Keratinocyte (primary cell): ENCODE data around the gene RORB. TPM values are rescaled to one million over a fixed set of nuclear protein-coding genes. Genes with fewer than 3 reads are reported as not detected.

Source experiments
- DNase-seq: peaks from one replicate; pipeline ENCODE4 v3.0.0-alpha.2; 2011; ENCODE audit warnings: low read depth, missing footprints, low spot score
- FAIRE-seq: peaks from 2 replicates; lab custom pipeline; 2011; peaks lifted over from hg19 to GRCh38; lab: Jason Lieb, UNC
- H2AFZ ChIP-seq: 2 replicates; pipeline ENCODE4 v1.6.0; 2012; ENCODE audit warnings: low read length, control low read depth, inconsistent platforms; ENCODE audit not compliant: control insufficient read depth
- H3K27ac ChIP-seq: 2 replicates; pipeline ENCODE4 v1.5.1; 2011; ENCODE audit warnings: low read length; ENCODE audit not compliant: control insufficient read depth, insufficient read depth
- H3K27me3 ChIP-seq: 3 replicates; pipeline ENCODE4 v1.6.0; 2011; ENCODE audit warnings: low read length; ENCODE audit not compliant: control insufficient read depth, insufficient read depth; ENCODE audit errors: extremely low read depth
- H3K36me3 ChIP-seq, 2 experiments: 2 replicates in 1 of 2; 3 replicates in 1 of 2; pipeline ENCODE4 v1.5.1; 2011; ENCODE audit warnings: low read length in 2 of 2, mild to moderate bottlenecking in 1 of 2; ENCODE audit not compliant: control insufficient read depth in 2 of 2, insufficient read depth in 2 of 2; ENCODE audit errors: extremely low read depth in 1 of 2
- H3K4me1 ChIP-seq: 3 replicates; pipeline ENCODE4 v1.5.1; 2011; ENCODE audit warnings: low read length; ENCODE audit not compliant: control insufficient read depth, insufficient read depth; ENCODE audit errors: extremely low read depth
- H3K4me2 ChIP-seq: 3 replicates; pipeline ENCODE4 v1.6.0; 2011; ENCODE audit warnings: low read depth, low read length; ENCODE audit not compliant: control insufficient read depth, insufficient read depth; ENCODE audit errors: extremely low read depth
- H3K4me3 ChIP-seq, 3 experiments: fragments of 200-600 bp in 1 of 3; sonication (generic) in 1 of 3; 2 replicates in 2 of 3; 3 replicates in 1 of 3; pipeline ENCODE4 v1.5.1; 2011 to 2016; ENCODE audit warnings: low read length in 3 of 3, mild to moderate bottlenecking in 3 of 3, control low read depth in 2 of 3, inconsistent platforms in 1 of 3, low read depth in 1 of 3, mixed read lengths in 1 of 3, mixed run types in 1 of 3, moderate library complexity in 1 of 3; ENCODE audit not compliant: control insufficient read depth in 2 of 3, insufficient read depth in 2 of 3; ENCODE audit errors: extremely low read depth in 1 of 3
- H3K79me2 ChIP-seq: 2 replicates; pipeline ENCODE4 v1.6.0; 2012; ENCODE audit warnings: low read length; ENCODE audit not compliant: control insufficient read depth, insufficient read depth
- H3K9ac ChIP-seq: 3 replicates; pipeline ENCODE4 v1.6.0; 2011; ENCODE audit warnings: low read length; ENCODE audit not compliant: control insufficient read depth, insufficient read depth; ENCODE audit errors: extremely low read depth
- H3K9me1 ChIP-seq: 3 replicates; pipeline ENCODE4 v1.6.0; 2011; ENCODE audit warnings: low read length; ENCODE audit not compliant: control insufficient read depth, insufficient read depth; ENCODE audit errors: extremely low read depth
- H3K9me3 ChIP-seq: 2 replicates; pipeline ENCODE4 v1.5.1; 2012; ENCODE audit warnings: low read depth, low read length; ENCODE audit not compliant: control insufficient read depth
- H4K20me1 ChIP-seq: 3 replicates; pipeline ENCODE4 v1.6.0; 2011; ENCODE audit warnings: low read length; ENCODE audit not compliant: control insufficient read depth, insufficient read depth; ENCODE audit errors: extremely low read depth
- EZH2 ChIP-seq: IDR thresholded peaks from one replicate; pipeline ENCODE4 v1.6.1; 2012; ENCODE audit warnings: inconsistent platforms, mild to moderate bottlenecking, low read length, moderate library complexity
- dilution Hi-C: fragments of 300-500 bp; cut with MboI; formaldehyde crosslinking; loops from one replicate; pipeline ENCODE4 v1.7.0; 2020; ENCODE audit warnings: low sequenced_read_pairs; ENCODE audit not compliant: extremely low pct_ligation_motif_present
- polyA plus RNA-seq, 5 experiments: library from polyadenylated mRNA; depleted of rRNA in 3 of 5; stranded (reverse) in 3 of 5; stranded (forward) in 1 of 5; unstranded in 1 of 5; fragments of >200 nt; gene quantifications; 1 replicate in 1 of 5; 2 replicates in 3 of 5; 3 replicates in 1 of 5; pipeline versions ENCODE4 v1.2.1 to v1.2.3, GENCODE V29; 2011 to 2012; ENCODE audit warnings: missing spikeins in 2 of 5, low read depth in 1 of 5, low replicate concordance in 1 of 5

RORB gene
- polyA plus RNA-seq, 1 donor (not counting 4 experiments of a cell fraction or from before 2014, with no cell fraction given) = not detected

DNA sequence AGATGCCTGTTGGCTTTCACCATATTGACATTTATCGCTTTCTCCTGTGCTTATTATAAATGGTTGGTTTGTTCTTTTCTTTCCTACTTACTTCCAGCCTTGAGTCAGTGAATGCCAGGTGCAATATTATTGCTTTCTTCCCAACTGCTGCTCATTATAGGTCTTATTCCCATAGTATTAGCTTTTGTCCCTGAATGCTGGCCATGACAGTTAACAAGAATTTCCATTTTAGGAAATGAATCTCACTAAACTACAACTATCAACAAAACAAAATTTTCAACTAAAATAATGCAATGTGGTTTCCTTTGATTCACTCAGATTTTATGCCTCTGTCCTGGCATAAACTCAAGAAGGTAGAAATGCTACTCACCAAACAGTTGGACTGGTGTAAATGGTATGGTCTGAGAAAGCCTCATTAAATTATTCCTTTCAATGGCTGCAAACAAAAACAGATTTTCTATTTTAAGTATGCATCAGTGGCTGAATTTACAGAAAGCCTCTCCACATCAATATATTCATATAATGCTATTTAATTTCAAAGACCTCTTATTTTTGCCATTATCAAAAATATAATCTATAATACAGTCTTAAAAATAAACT, 245.2 kb downstream of the RORB start:
- Histone ChIP-seq H3K4me1 (no peaks in the 10 kb centered on the region), H3K27me3 (no peaks in the 10 kb centered on the region), H3K27ac (no peak overlapping the region), H3K9ac (no peak overlapping the region), H3K9me3 (no peaks in the 10 kb centered on the region), H3K9me1 (no peaks in the 10 kb centered on the region), H3K79me2 (no peaks in the 10 kb centered on the region), H4K20me1 (no peaks in the 10 kb centered on the region), H3K4me3 (no peak overlapping the region), H2AFZ (no peak overlapping the region), H3K4me2 (no peak overlapping the region), H3K36me3 (no peaks in the 10 kb centered on the region)
- no peak for DNase-seq
- FAIRE-seq = no peak
- dilution Hi-C loops = no loop called here
- no peak for TF ChIP-seq EZH2
